ENCODE measurements around the gene ADAMTS17.

DNA sequence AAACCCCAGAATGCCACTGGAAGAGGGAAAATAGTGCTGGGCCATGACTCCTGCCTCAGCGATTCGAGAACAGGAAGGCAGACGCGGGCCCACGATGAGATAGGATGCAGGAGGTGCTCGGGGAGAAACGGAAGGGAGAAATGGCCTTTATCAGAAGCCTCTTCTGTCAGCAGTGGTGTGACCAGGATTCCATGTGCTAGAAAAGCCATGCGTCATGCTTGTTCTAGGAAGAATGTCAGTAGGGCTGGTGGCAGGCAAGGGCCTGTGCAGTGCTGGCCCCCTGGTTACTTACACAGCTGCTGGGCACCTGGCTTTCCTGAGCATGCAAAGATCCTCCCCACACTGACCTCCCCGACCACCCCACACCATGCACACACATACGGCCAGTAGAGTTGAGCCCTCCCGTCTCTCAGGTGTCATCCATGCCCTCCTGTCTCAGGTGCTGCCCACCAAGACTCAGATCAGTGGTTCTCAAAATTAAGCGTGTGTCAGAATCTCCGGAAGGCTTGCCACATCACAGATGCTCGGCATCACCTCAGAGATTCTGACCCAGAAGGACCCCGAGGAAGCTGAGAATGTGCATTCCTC is 106.7 kb downstream of the ADAMTS17 start:
- TF ChIP-seq, protein P1, sequence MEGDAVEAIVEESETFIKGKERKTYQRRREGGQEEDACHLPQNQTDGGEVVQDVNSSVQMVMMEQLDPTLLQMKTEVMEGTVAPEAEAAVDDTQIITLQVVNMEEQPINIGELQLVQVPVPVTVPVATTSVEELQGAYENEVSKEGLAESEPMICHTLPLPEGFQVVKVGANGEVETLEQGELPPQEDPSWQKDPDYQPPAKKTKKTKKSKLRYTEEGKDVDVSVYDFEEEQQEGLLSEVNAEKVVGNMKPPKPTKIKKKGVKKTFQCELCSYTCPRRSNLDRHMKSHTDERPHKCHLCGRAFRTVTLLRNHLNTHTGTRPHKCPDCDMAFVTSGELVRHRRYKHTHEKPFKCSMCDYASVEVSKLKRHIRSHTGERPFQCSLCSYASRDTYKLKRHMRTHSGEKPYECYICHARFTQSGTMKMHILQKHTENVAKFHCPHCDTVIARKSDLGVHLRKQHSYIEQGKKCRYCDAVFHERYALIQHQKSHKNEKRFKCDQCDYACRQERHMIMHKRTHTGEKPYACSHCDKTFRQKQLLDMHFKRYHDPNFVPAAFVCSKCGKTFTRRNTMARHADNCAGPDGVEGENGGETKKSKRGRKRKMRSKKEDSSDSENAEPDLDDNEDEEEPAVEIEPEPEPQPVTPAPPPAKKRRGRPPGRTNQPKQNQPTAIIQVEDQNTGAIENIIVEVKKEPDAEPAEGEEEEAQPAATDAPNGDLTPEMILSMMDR (conservative IDR thresholded peaks at IDR 0.05; ENCODE audit: low read length): no peak
- TF ChIP-seq EZH2phosphoT487 (IDR thresholded peaks at IDR 0.05; ENCODE audit: borderline replicate concordance): no peak
